Dedifferentiated amniotic fluid mesenchymal stem cell (primary cell): ENCODE results near the gene ASB4.
"Not testable (repeated sequence)": the region's sequence is repeated elsewhere in the genome, so short reads cannot be mapped to it uniquely, and the experiment has no call there.

Source experiments
- DNase-seq: peaks from one replicate; pipeline ENCODE4 v3.0.0-alpha.2; 2016; ENCODE audit errors: extremely low spot score

The ASB4 gene

GRCh38 chr7:95552010-95552926 is 66.5 kb downstream of the ASB4 start:
- not testable (repeated sequence) for DNase-seq

GRCh38 chr7:95553939-95554338 is 68.2 kb downstream of the ASB4 start:
- no peak for DNase-seq

GRCh38 chr7:95556777-95557176 is 71.0 kb downstream of the ASB4 start:
- DNase-seq: no peak

GRCh38 chr7:95558864-95559263 is 73.1 kb downstream of the ASB4 start:
- no peak for DNase-seq

- DNase-seq: no peak
These were observed 74.9 kb downstream of the ASB4 start for GRCh38 chr7:95560674-95561073.

- no peak for DNase-seq
These were observed 84.0 kb downstream of the ASB4 start for GRCh38 chr7:95569720-95570119.

- DNase-seq: no peak
These were observed 91.4 kb downstream of the ASB4 start for GRCh38 chr7:95577137-95577536.

- DNase-seq: no peak
These were observed 92.6 kb downstream of the ASB4 start for GRCh38 chr7:95578299-95578855.

GRCh38 chr7:95579318-95579717 is 93.6 kb downstream of the ASB4 start:
- no peak for DNase-seq

DNA sequence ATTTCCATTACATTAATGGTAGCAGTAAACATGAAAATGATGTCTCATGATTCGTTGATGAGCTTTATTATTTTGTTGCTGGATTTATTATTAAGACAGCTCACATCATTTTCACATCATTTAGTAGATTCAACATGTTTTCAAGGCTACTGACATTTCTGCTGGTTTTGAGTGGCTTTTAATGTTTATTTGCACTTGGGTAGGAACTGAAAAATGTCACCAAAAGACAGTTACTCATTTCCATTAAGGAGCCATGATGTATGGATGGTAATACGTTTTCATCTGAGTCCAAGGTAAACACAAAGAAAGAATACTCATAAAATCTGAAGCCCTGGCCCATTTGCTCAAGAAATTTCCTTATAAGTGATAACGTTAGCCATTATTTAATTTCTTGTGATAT is 95.7 kb downstream of the ASB4 start:
- no peak for DNase-seq

- DNase-seq: no peak
These were observed 97.0 kb downstream of the ASB4 start for GRCh38 chr7:95582578-95583293.

- no peak for DNase-seq
These were observed 98.3 kb downstream of the ASB4 start for GRCh38 chr7:95583834-95584621.

GRCh38 chr7:95584769-95585425 is 99.2 kb downstream of the ASB4 start:
- no peak for DNase-seq

DNA sequence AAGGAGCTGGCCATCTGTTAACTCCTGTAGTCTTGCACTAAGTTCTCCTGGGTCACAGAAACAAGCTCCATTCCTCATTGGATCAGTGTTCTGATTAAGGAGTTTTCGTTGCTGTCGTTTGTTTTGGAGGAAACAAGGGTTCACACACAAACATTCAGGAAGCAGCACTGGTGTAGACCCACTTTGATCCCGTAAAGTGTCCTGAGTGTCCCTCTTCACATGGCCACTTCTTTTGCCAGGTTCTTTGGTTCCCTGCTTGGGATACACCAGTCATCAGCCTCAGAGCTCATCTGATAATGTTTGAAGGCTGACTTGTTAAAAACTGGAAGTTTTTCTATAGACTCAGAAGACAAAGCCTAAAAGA is 99.7 kb downstream of the ASB4 start:
- DNase-seq: no peak

GRCh38 chr7:95586951-95587301 is 101.2 kb downstream of the ASB4 start:
- no peak for DNase-seq

DNA sequence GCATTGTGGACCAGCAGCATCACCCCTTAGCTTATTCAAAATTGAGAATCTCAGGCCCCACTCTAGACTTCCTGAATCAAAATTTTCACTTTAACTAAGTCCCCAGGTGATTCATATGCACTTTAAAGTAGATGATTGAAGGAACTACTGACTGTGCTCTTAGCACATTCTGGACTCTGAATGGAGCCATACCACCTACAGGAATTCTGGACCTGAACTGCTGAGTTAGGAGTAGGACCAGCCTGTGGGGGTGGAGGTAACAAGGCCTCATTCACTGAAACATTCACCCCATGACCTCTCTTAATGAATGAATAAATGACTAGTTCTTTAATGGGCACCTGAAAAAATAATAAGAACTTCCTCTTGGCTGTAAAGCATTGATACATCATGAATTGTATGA is 103.3 kb downstream of the ASB4 start:
- no peak for DNase-seq

GRCh38 chr7:95589766-95590165 is 104.0 kb downstream of the ASB4 start:
- no peak for DNase-seq
